Measurements from ENCODE around the gene SETD7. TPM values are rescaled to one million over a fixed set of nuclear protein-coding genes. Genes with fewer than 3 reads are reported as not detected.

The SETD7 gene
- total RNA-seq, 2 donors from 2014 or later, result 51.8 to 69.5 TPM

DNA sequence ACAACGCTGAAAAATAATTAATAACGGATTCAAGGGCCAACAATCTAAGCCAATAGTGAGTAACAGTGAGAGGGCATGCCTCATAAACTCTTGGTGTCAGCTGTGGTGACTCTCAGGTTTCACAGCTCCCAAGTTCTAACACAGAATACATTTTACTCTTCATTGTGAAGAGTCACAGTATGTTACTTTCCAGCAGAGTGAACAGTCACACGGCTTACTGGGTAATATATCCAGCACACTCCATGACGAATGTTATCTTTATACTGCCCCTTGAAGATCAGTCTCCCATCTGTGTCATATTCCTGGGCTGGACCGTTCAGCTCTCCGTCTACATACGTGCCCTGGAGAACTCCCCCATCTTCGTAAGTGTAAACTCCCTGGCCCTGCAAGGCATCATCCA, 23.1 kb downstream of the SETD7 start:
- DNase-seq (ENCODE audit: low spot score), result no peak
- TF ChIP-seq, protein P1, sequence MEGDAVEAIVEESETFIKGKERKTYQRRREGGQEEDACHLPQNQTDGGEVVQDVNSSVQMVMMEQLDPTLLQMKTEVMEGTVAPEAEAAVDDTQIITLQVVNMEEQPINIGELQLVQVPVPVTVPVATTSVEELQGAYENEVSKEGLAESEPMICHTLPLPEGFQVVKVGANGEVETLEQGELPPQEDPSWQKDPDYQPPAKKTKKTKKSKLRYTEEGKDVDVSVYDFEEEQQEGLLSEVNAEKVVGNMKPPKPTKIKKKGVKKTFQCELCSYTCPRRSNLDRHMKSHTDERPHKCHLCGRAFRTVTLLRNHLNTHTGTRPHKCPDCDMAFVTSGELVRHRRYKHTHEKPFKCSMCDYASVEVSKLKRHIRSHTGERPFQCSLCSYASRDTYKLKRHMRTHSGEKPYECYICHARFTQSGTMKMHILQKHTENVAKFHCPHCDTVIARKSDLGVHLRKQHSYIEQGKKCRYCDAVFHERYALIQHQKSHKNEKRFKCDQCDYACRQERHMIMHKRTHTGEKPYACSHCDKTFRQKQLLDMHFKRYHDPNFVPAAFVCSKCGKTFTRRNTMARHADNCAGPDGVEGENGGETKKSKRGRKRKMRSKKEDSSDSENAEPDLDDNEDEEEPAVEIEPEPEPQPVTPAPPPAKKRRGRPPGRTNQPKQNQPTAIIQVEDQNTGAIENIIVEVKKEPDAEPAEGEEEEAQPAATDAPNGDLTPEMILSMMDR (IDR thresholded peaks at IDR 0.05), result no peak
- Histone ChIP-seq H3K4me1 (peaks cover 0 to 6% of the 10 kb centered on the region in 2 donors), H3K9me3 (no peaks in the 10 kb centered on the region), H3K4me3 (no peak overlapping the region), H3K27me3 (no peaks in the 10 kb centered on the region), H3K27ac (no peak overlapping the region), H3K36me3 (peaks cover 37% of the 10 kb centered on the region)

DNA sequence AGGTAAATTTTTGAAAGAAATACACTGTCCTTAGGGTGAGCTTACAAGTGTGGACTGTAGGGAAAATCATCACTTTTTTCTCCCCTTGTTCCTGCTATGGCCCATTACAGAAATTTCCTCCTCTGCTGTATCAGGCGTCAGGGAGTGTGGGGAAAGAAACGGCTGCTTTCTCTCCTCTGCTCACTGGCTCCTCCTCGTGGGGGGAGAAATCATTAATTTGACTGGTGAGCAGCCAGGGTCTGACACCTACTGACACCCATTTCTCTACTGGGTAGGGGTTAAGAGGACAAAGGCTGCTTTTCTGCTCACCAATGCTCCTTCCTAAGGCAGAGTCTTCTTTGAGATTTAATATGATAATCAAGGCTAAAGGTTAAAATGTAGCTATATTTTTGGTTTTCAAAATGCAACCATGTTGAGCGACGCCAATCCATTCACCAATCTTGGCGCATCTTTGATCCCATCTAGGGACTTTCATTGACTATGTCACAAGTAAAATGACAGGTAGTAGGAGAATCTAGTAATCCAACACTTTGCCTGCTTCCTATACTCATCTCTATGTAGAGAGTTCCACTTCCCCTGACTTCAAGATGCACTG, 25.1 kb downstream of the SETD7 start:
- Histone ChIP-seq H3K4me1 (peaks cover 0 to 6% of the 10 kb centered on the region in 2 donors), H3K9me3 (no peaks in the 10 kb centered on the region), H3K4me3 (no peak overlapping the region), H3K36me3 (peaks cover 56% of the 10 kb centered on the region), H3K27me3 (no peaks in the 10 kb centered on the region), H3K27ac (no peak overlapping the region)
- TF ChIP-seq, protein P1 (IDR thresholded peaks at IDR 0.05), result peak; percentile 35 to 72
- no peak for DNase-seq (ENCODE audit: low spot score)

DNA sequence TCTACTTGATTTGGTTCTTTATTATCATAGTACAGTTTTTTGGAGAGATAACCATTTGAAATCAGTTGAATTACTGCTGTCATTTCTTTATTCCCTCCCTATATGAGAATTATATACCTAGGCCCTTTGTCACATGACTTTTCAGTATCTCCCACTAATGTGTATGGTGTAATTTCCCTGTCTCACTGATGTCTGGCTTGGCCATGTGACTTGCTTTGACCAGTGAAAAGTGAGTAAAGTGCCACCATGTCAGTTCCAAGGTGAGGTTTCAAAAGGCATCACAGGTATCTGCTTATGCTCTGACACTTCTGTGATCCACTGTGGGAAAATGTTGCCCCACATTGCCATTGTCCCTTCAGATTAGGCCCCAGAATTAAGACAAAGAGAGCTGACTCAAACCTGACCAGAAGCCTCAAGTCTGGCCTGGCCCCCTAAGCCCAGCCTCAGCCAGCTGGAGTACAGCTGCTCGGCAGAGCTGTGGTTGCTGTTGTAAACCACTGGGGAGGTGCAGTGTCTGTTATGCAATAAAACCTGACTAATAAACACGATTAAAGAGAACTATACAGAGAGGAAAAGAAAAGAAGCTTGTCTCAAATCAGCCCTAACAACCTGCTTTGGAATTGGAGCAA, 27.5 kb downstream of the SETD7 start:
- H3K4me1 ChIP-seq, result peaks cover 0 to 6% of the 10 kb centered on the region in 2 donors
- peak; percentile 77 for DNase-seq (ENCODE audit: low spot score)
- H3K27ac ChIP-seq, result peak overlapping the region in 1 of 2 donors; percentile 28
- H3K9me3 ChIP-seq, result no peaks in the 10 kb centered on the region
- peaks cover 74% of the 10 kb centered on the region for H3K36me3 ChIP-seq
- no peaks in the 10 kb centered on the region for H3K27me3 ChIP-seq
- TF ChIP-seq, protein P1 (IDR thresholded peaks at IDR 0.05), result no peak
- no peak overlapping the region for H3K4me3 ChIP-seq

DNA sequence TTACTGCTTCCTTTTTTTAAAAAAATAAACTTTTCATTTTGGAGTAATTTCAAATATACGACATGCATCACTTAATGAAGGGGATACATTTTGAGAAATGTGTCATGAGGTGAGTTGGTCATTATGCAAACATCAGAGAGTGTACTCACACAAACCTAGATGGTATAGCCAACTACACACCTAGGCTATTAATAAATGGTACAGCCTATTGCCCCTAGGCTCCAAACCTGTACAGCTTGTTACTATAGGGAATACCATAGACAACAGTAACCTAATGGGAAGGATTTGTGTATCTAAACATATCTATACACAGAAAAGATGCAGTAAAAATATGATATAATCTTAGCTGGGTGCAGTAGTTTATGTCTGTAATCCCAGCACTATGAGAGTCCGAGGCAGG, 29.1 kb downstream of the SETD7 start:
- TF ChIP-seq, protein P1 (IDR thresholded peaks at IDR 0.05), result no peak
- Histone ChIP-seq H3K9me3 (no peaks in the 10 kb centered on the region), H3K4me1 (peaks cover 0 to 6% of the 10 kb centered on the region in 2 donors), H3K27me3 (no peaks in the 10 kb centered on the region), H3K27ac (no peak overlapping the region), H3K36me3 (peaks cover 65% of the 10 kb centered on the region), H3K4me3 (no peak overlapping the region)
- no peak for DNase-seq (ENCODE audit: low spot score)

DNA sequence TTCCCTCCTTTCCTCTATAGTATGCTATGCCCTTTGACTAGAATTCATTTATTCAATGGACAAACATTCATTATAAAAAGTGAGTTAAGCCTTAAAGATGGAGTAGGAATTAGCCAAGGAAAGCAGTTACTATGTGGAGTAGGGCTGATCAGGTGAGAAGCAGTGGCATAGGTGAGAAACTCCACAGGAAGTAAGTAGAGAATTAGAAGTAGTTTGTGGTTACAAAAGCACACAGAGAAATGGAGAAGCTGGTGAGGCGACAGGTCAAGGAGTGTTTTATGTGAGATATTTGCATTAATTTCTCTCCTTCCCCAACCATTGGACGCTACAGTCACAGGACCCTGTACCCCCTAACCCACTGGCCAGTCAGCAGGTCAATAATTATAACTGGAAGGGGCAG, 30.6 kb downstream of the SETD7 start:
- TF ChIP-seq, protein P1 (IDR thresholded peaks at IDR 0.05), result no peak
- H3K36me3 ChIP-seq, result peaks cover 71% of the 10 kb centered on the region

More for the DNA sequence above, 30.6 kb downstream of the SETD7 start:
- H3K27ac ChIP-seq, result no peak overlapping the region
- no peak overlapping the region for H3K4me3 ChIP-seq
- H3K9me3 ChIP-seq, result no peaks in the 10 kb centered on the region
- no peak for DNase-seq (ENCODE audit: low spot score)
- H3K27me3 ChIP-seq, result no peaks in the 10 kb centered on the region
- peaks cover 0 to 6% of the 10 kb centered on the region in 2 donors for H3K4me1 ChIP-seq
